Nephron (organoid): ENCODE measurements around the gene CKB.

Source experiments
- H3K27ac Mint-ChIP-seq, 3 experiments: 2 replicates each; pipeline ENCODE4 v1.8.0; 2020; ENCODE audit warnings: mixed read lengths in 3 of 3, mild to moderate bottlenecking in 2 of 3, moderate library complexity in 1 of 3
- H3K27me3 Mint-ChIP-seq: 2 replicates; pipeline ENCODE4 v1.8.0; 2021; ENCODE audit warnings: low read depth, mild to moderate bottlenecking, moderate library complexity, mixed read lengths
- H3K36me3 Mint-ChIP-seq: 2 replicates; pipeline ENCODE4 v1.8.0; 2020; ENCODE audit warnings: low read depth, mixed read lengths
- H3K4me1 Mint-ChIP-seq: 2 replicates; pipeline ENCODE4 v1.8.0; 2020; ENCODE audit warnings: mixed read lengths
- H3K4me3 Mint-ChIP-seq, 3 experiments: 2 replicates each; pipeline ENCODE4 v1.8.0; 2020; ENCODE audit warnings: mild to moderate bottlenecking in 3 of 3, mixed read lengths in 3 of 3, moderate library complexity in 2 of 3
- H3K9me3 Mint-ChIP-seq: 2 replicates; pipeline ENCODE4 v1.8.0; 2020; ENCODE audit warnings: mixed read lengths
- CTCF ChIP-seq, 3 experiments: fragments of 200-600 bp; sonication (generic); IDR thresholded peaks; one replicate each; pipeline ENCODE4 v1.5.0; 2021; ENCODE audit warnings: antibody characterized with exemption in 3 of 3; ENCODE audit not compliant: unreplicated experiment in 3 of 3

CKB gene

GRCh38 chr14:103543721-103544387, 21.2 kb upstream of the CKB start:
- TF ChIP-seq CTCF (IDR thresholded peaks at IDR 0.05; ENCODE audit: unreplicated experiment in 3 of 3) = no peak
- no peaks in the 10 kb centered on the region for H3K9me3 Mint-ChIP-seq
- H3K36me3 Mint-ChIP-seq = no peaks in the 10 kb centered on the region
- no peak overlapping the region for H3K27ac Mint-ChIP-seq
- no peak overlapping the region for H3K4me3 Mint-ChIP-seq
- no peaks in the 10 kb centered on the region for H3K27me3 Mint-ChIP-seq
- H3K4me1 Mint-ChIP-seq = peaks cover 14% of the 10 kb centered on the region

GRCh38 chr14:103543140-103543539, 20.5 kb upstream of the CKB start:
- H3K4me3 Mint-ChIP-seq = no peak overlapping the region

GRCh38 chr14:103542605-103543088, 20.0 kb upstream of the CKB start:
- Mint-ChIP-seq H3K27me3 (no peaks in the 10 kb centered on the region), H3K4me1 (peaks cover 14% of the 10 kb centered on the region), H3K36me3 (no peaks in the 10 kb centered on the region), H3K9me3 (no peaks in the 10 kb centered on the region), H3K27ac (no peak overlapping the region), H3K4me3 (no peak overlapping the region)
- no peak for TF ChIP-seq CTCF (IDR thresholded peaks at IDR 0.05; ENCODE audit: unreplicated experiment in 3 of 3)

More at GRCh38 chr14:103543140-103543539, 20.5 kb upstream of the CKB start:
- no peak for TF ChIP-seq CTCF (IDR thresholded peaks at IDR 0.05; ENCODE audit: unreplicated experiment in 3 of 3)
- Mint-ChIP-seq H3K27me3 (no peaks in the 10 kb centered on the region), H3K4me1 (peaks cover 14% of the 10 kb centered on the region), H3K36me3 (no peaks in the 10 kb centered on the region), H3K9me3 (no peaks in the 10 kb centered on the region), H3K27ac (no peak overlapping the region)

- peak overlapping the region in 2 of 3 experiments; percentile 39 to 51 for H3K27ac Mint-ChIP-seq
- no peak overlapping the region for H3K4me3 Mint-ChIP-seq
- H3K4me1 Mint-ChIP-seq = peaks cover 18% of the 10 kb centered on the region
- H3K27me3 Mint-ChIP-seq = no peaks in the 10 kb centered on the region
- no peak for TF ChIP-seq CTCF (IDR thresholded peaks at IDR 0.05; ENCODE audit: unreplicated experiment in 3 of 3)
- no peaks in the 10 kb centered on the region for H3K36me3 Mint-ChIP-seq
- no peaks in the 10 kb centered on the region for H3K9me3 Mint-ChIP-seq
Observed at GRCh38 chr14:103541709-103542604, 19.3 kb upstream of the CKB start.

- no peaks in the 10 kb centered on the region for H3K27me3 Mint-ChIP-seq
- no peaks in the 10 kb centered on the region for H3K9me3 Mint-ChIP-seq
- H3K4me1 Mint-ChIP-seq = peaks cover 21% of the 10 kb centered on the region
- H3K27ac Mint-ChIP-seq = peak overlapping the region; percentile 81 to 90 (median 89)
- no peak for TF ChIP-seq CTCF (IDR thresholded peaks at IDR 0.05; ENCODE audit: unreplicated experiment in 3 of 3)
- peak overlapping the region in 1 of 3 experiments; percentile 54 for H3K4me3 Mint-ChIP-seq
- no peaks in the 10 kb centered on the region for H3K36me3 Mint-ChIP-seq
Observed at GRCh38 chr14:103540821-103541708, 18.4 kb upstream of the CKB start.
